IMR-90 (cell line): ENCODE results near the gene ROBO4. TPM values are rescaled to one million over a fixed set of nuclear protein-coding genes. Genes with fewer than 3 reads are reported as not detected.

Experiments
- ATAC-seq: fragments of 200-7000 bp; cut with Tn5 transposase; 2 replicates; pipeline ENCODE4 v1.9.1; 2020; ENCODE audit warnings: low read depth, mild to moderate bottlenecking, moderate library complexity
- BruUV-seq: library from RNA; stranded (reverse); fragments of 400-500 nt; replicated peaks from 2 replicates; lab custom pipeline; 2021; lab: Mats Ljungman, UMichigan
- CTCF ChIA-PET: fragments of 300-600 bp; formaldehyde crosslinking; extraction: SDS; loops from one replicate; lab custom pipeline; 2021; ENCODE audit warnings: antibody characterized with exemption; lab: Yijun Ruan, JAX
- POLR2A ChIA-PET: fragments of 300-600 bp; sonication (Branson Sonifier 250); formaldehyde crosslinking; loops from one replicate; lab custom pipeline; 2022; ENCODE audit warnings: antibody characterized with exemption; ENCODE audit not compliant: unreplicated experiment; lab: Charles Lee
- DNase-seq: peaks from one replicate; pipeline ENCODE4 v3.0.0; 2013
- H2AFZ ChIP-seq: replicated peaks from 2 replicates; pipeline ENCODE3; 2013; ENCODE audit warnings: low read length, mild to moderate bottlenecking; ENCODE audit not compliant: poor library complexity
- H2AK5ac ChIP-seq: 2 replicates; pipeline ENCODE4 v1.6.1; 2013; ENCODE audit warnings: low read depth, low read length, inconsistent platforms
- H2AK9ac ChIP-seq: replicated peaks from 2 replicates; pipeline ENCODE3; 2013; ENCODE audit warnings: mild to moderate bottlenecking, low read depth, low read length, moderate library complexity; ENCODE audit not compliant: poor library complexity
- H2BK120ac ChIP-seq: 2 replicates; pipeline ENCODE4 v1.6.1; 2013; ENCODE audit warnings: low read depth, low read length, inconsistent platforms
- H2BK15ac ChIP-seq: 3 replicates; pipeline ENCODE4 v1.6.1; 2013; ENCODE audit warnings: low read depth, low read length, inconsistent platforms
- H2BK20ac ChIP-seq: 2 replicates; pipeline ENCODE4 v1.6.1; 2013; ENCODE audit warnings: low read depth, mild to moderate bottlenecking, inconsistent platforms, low read length, moderate library complexity
- H2BK5ac ChIP-seq: 2 replicates; pipeline ENCODE4 v1.6.1; 2013; ENCODE audit warnings: mild to moderate bottlenecking, low read depth, low read length, inconsistent platforms; ENCODE audit not compliant: poor library complexity, severe bottlenecking
- H3K14ac ChIP-seq: replicated peaks from 2 replicates; pipeline ENCODE4 v1.6.1; 2013; ENCODE audit warnings: low read depth, low read length, inconsistent platforms
- H3K18ac ChIP-seq: 2 replicates; pipeline ENCODE4 v1.6.1; 2013; ENCODE audit warnings: low read depth, low read length, control low read depth
- H3K23ac ChIP-seq: 2 replicates; pipeline ENCODE4 v1.6.1; 2013; ENCODE audit warnings: low read depth, low read length, inconsistent platforms
- H3K27ac ChIP-seq: 2 replicates; pipeline ENCODE4 v1.5.1; 2013; ENCODE audit warnings: mild to moderate bottlenecking, control low read depth, low read length; ENCODE audit not compliant: insufficient read depth
- H3K27me3 ChIP-seq: 2 replicates; pipeline ENCODE4 v1.6.1; 2013; ENCODE audit warnings: low read length; ENCODE audit not compliant: control insufficient read depth, insufficient read depth
- H3K36me3 ChIP-seq: 2 replicates; pipeline ENCODE4 v1.6.1; 2013; ENCODE audit warnings: low read length, mixed read lengths; ENCODE audit not compliant: control insufficient read depth, insufficient read depth
- H3K4ac ChIP-seq: 2 replicates; pipeline ENCODE4 v1.6.1; 2013; ENCODE audit warnings: low read depth, low read length, inconsistent platforms
- H3K4me1 ChIP-seq: 2 replicates; pipeline ENCODE4 v1.6.1; 2013; ENCODE audit warnings: low read length, mixed read lengths; ENCODE audit not compliant: control insufficient read depth, insufficient read depth
- H3K4me2 ChIP-seq: 2 replicates; pipeline ENCODE4 v1.6.1; 2013; ENCODE audit warnings: low read depth, mild to moderate bottlenecking, control low read depth, low read length, moderate library complexity
- H3K4me3 ChIP-seq: 2 replicates; pipeline ENCODE4 v1.5.1; 2013; ENCODE audit warnings: low read depth, mild to moderate bottlenecking, control low read depth, low read length, moderate library complexity; ENCODE audit not compliant: insufficient read depth
- H3K56ac ChIP-seq: 2 replicates; pipeline ENCODE4 v1.6.1; 2013; ENCODE audit warnings: low read length, inconsistent platforms; ENCODE audit not compliant: insufficient read depth; ENCODE audit errors: extremely low read depth
- H3K79me1 ChIP-seq, 2 experiments: 2 replicates each; pipeline ENCODE4 v1.6.1; 2013; ENCODE audit warnings: low read length in 2 of 2, inconsistent platforms in 1 of 2, low read depth in 1 of 2
- H3K9ac ChIP-seq: 2 replicates; pipeline ENCODE4 v1.6.1; 2013; ENCODE audit warnings: low read depth, low read length, control low read depth
- H3K9me1 ChIP-seq: 2 replicates; pipeline ENCODE4 v1.6.1; 2013; ENCODE audit warnings: low read length, inconsistent platforms; ENCODE audit not compliant: insufficient read depth
- H3K9me3 ChIP-seq: 2 replicates; pipeline ENCODE4 v1.6.1; 2013; ENCODE audit warnings: low read length; ENCODE audit not compliant: control insufficient read depth, insufficient read depth
- H4K20me1 ChIP-seq: 2 replicates; pipeline ENCODE4 v1.6.1; 2013; ENCODE audit warnings: low read length, inconsistent platforms; ENCODE audit not compliant: insufficient read depth
- H4K5ac ChIP-seq: 2 replicates; pipeline ENCODE4 v1.6.1; 2013; ENCODE audit warnings: mild to moderate bottlenecking, low read depth, low read length, control low read depth
- H4K8ac ChIP-seq, 2 experiments: 2 replicates each; pipeline ENCODE4 v1.6.1; 2013; ENCODE audit warnings: low read depth in 2 of 2, low read length in 2 of 2, control low read depth in 1 of 2, inconsistent platforms in 1 of 2
- H4K91ac ChIP-seq: 2 replicates; pipeline ENCODE4 v1.6.1; 2013; ENCODE audit warnings: low read depth, low read length, inconsistent platforms; ENCODE audit not compliant: insufficient read depth
- CEBPB ChIP-seq: IDR thresholded peaks from 2 replicates; pipeline ENCODE4 v1.6.1; 2012; ENCODE audit warnings: low read depth, low read length, improper control_type of control experiment
- CHD1 ChIP-seq: IDR thresholded peaks from 2 replicates; pipeline ENCODE4 v1.6.1; 2012; ENCODE audit warnings: low read depth, low read length, improper control_type of control experiment
- CTCF ChIP-seq: conservative IDR thresholded peaks from 2 replicates; pipeline ENCODE4 v1.5.1; 2012; ENCODE audit warnings: mild to moderate bottlenecking, low read depth, low read length, improper control_type of control experiment
- FOS ChIP-seq: fragments of 150-350 bp; IDR thresholded peaks from 2 replicates; pipeline ENCODE4 v1.6.1; 2016; ENCODE audit warnings: low read depth, low read length
- MAZ ChIP-seq: IDR thresholded peaks from 2 replicates; pipeline ENCODE4 v1.6.1; 2012; ENCODE audit warnings: low read depth, mild to moderate bottlenecking, low read length, improper control_type of control experiment, moderate library complexity, borderline replicate concordance
- WGBS, 2 experiments: methylation state at CpG; one replicate each; pipeline versions ENCODE4 v1.1.5 to v1.1.7; 2013; ENCODE audit warnings: missing lambda C conversion rate in 2 of 2; ENCODE audit not compliant: insufficient read length in 1 of 2; ENCODE audit errors: extremely low coverage in 2 of 2; 5-methylcytosine and 5-hydroxymethylcytosine counted together
- dilution Hi-C: fragments of 300-500 bp; cut with HindIII; formaldehyde crosslinking; loops from one replicate; pipeline ENCODE4 v1.14.3; 2018; ENCODE audit warnings: low sequenced_read_pairs; ENCODE audit not compliant: unreplicated experiment
- in situ Hi-C: fragments of 300-500 bp; cut with MboI; formaldehyde crosslinking; loops from 3 replicates; pipeline ENCODE4 v1.14.3; 2019; ENCODE audit warnings: low sequenced_read_pairs, inconsistent platforms, mixed read lengths
- intact Hi-C: fragments of 100-400 bp; cut with micrococcal nuclease; formaldehyde crosslinking; loops from 2 replicates; pipeline ENCODE4 v1.10.0; 2022
- polyA plus RNA-seq, 3 experiments: library from polyadenylated mRNA; depleted of rRNA; stranded (reverse); fragments of >200 nt; gene quantifications; 2 replicates each; pipeline ENCODE4 v1.2.3, GENCODE V29; 2012; ENCODE audit warnings: low replicate concordance in 1 of 3
- total RNA-seq: library from RNA; depleted of rRNA; stranded (reverse); fragments of >200 nt; gene quantifications from 2 replicates; pipeline ENCODE4 v1.2.3, GENCODE V29; 2012

ROBO4 gene
- total and polyA plus RNA-seq, 2 of the 4 experiments (the other 2 are of a cell fraction): 0.72 to 0.82 TPM

- TF ChIP-seq MAZ (no peak), FOS (no peak)
Observed at GRCh38 chr11:124915541-124916369, 18.1 kb upstream of the ROBO4 start (continued).

- peaks cover 28% of the 10 kb centered on the region for H3K4me1 ChIP-seq
- no TSS peak for BruUV-seq
- dilution Hi-C loops: no loop called here
- H4K91ac ChIP-seq: no peak overlapping the region
- H3K9me1 ChIP-seq: peaks cover 30% of the 10 kb centered on the region
- no peaks in the 10 kb centered on the region for H3K27me3 ChIP-seq
- peaks cover 7 to 28% of the 10 kb centered on the region in 2 experiments; a peak in 3 of 4 replicates for H3K79me1 ChIP-seq
- intact Hi-C loops: no loop called here
- H2AK5ac ChIP-seq: no peak overlapping the region
- TF ChIP-seq CEBPB: peak; percentile 82
- no peak for TF ChIP-seq CHD1
- no peak for TF ChIP-seq CTCF
- peak; percentile 40 for DNase-seq
- no peak overlapping the region for H3K14ac ChIP-seq
- no peak overlapping the region for H3K27ac ChIP-seq
- no peak overlapping the region for H2BK120ac ChIP-seq
- H3K56ac ChIP-seq: no peak overlapping the region
- H2BK5ac ChIP-seq: no peak overlapping the region
- no peak overlapping the region for H2AFZ ChIP-seq
- no peak overlapping the region for H4K5ac ChIP-seq
- no peak overlapping the region for H2BK15ac ChIP-seq
- no peak overlapping the region for H2BK20ac ChIP-seq
- ATAC-seq: no peak
- H3K36me3 ChIP-seq: no peaks in the 10 kb centered on the region
- CTCF ChIA-PET: no interaction called here
- H3K18ac ChIP-seq: no peak overlapping the region
- no peak overlapping the region for H3K4ac ChIP-seq
- POLR2A ChIA-PET: no interaction called here
- in situ Hi-C loops: no loop called here
- H3K4me2 ChIP-seq: no peak overlapping the region
- H2AK9ac ChIP-seq: no peak overlapping the region
- WGBS, 2 experiments: no CpG with 5 or more reads among the region's 1 CpG
- H3K4me3 ChIP-seq: no peak overlapping the region
- no peaks in the 10 kb centered on the region for H4K20me1 ChIP-seq
- no peak overlapping the region for H4K8ac ChIP-seq
- no peak overlapping the region for H3K23ac ChIP-seq
- H3K9me3 ChIP-seq: no peaks in the 10 kb centered on the region
- no peak overlapping the region for H3K9ac ChIP-seq
Observed at GRCh38 chr11:124902616-124903015, 5.0 kb upstream of the ROBO4 start.
